HepG2 (cell line): ENCODE measurements around the gene OTOP2. TPM values are rescaled to one million over a fixed set of nuclear protein-coding genes. Genes with fewer than 3 reads are reported as not detected.

ENCODE experiments used
- AGO1 ChIP-seq: fragments of 200-400 bp; formaldehyde crosslinking; IDR thresholded peaks from 2 replicates; pipeline ENCODE4 v1.6.1; 2017; ENCODE audit warnings: mild to moderate bottlenecking, low read depth, low read length, moderate library complexity; ENCODE audit not compliant: poor library complexity, severe bottlenecking
- ASH2L ChIP-seq: fragments of 300-600, 200-600 bp; sonication (generic); IDR thresholded peaks from 2 replicates; pipeline ENCODE4 v1.7.0; 2017; ENCODE audit warnings: low read depth, mild to moderate bottlenecking, moderate library complexity, mixed read lengths, low read length; ENCODE audit not compliant: insufficient read length
- BHLHE40 ChIP-seq: IDR thresholded peaks from 2 replicates; pipeline ENCODE4 v1.6.1; 2011; ENCODE audit warnings: low read length, improper control_type of control experiment
- FOXA3 ChIP-seq: IDR thresholded peaks from 2 replicates; pipeline ENCODE4 v1.6.1; 2016; ENCODE audit warnings: missing genetic modification reagents, missing compliant biosample characterization
- HOXD1 ChIP-seq: sonication (generic); formaldehyde crosslinking; IDR thresholded peaks from 2 replicates; pipeline ENCODE4 v1.5.0; 2020; ENCODE audit warnings: missing genetic modification reagents
- NKX3-1 ChIP-seq: sonication (generic); formaldehyde crosslinking; IDR thresholded peaks from 2 replicates; pipeline ENCODE4 v1.5.0; 2020; ENCODE audit warnings: missing genetic modification reagents
- ZNF230 ChIP-seq: sonication (generic); formaldehyde crosslinking; IDR thresholded peaks from 2 replicates; pipeline ENCODE4 v1.4.0; 2020; ENCODE audit warnings: mild to moderate bottlenecking, missing genetic modification reagents
- ZNF484 ChIP-seq: sonication (generic); formaldehyde crosslinking; IDR thresholded peaks from 2 replicates; pipeline ENCODE4 v1.5.1; 2020; ENCODE audit warnings: mild to moderate bottlenecking, low read depth, missing genetic modification reagents, borderline replicate concordance
- ZNF564 ChIP-seq: sonication (generic); formaldehyde crosslinking; IDR thresholded peaks from 2 replicates; pipeline ENCODE4 v1.8.1; 2023; ENCODE audit warnings: mild to moderate bottlenecking, missing genetic modification reagents
- ZNF775 ChIP-seq: sonication (generic); formaldehyde crosslinking; IDR thresholded peaks from 2 replicates; pipeline ENCODE4 v1.4.0; 2020; ENCODE audit warnings: missing genetic modification reagents, mild to moderate bottlenecking, moderate library complexity, borderline replicate concordance
- ZSCAN21 ChIP-seq: sonication (generic); formaldehyde crosslinking; IDR thresholded peaks from 2 replicates; pipeline ENCODE4 v1.8.0; 2022; ENCODE audit warnings: mild to moderate bottlenecking, missing genetic modification reagents, moderate library complexity, borderline replicate concordance
- ZSCAN30 ChIP-seq: sonication (generic); formaldehyde crosslinking; IDR thresholded peaks from 2 replicates; pipeline ENCODE4 v1.5.0; 2020; ENCODE audit warnings: mild to moderate bottlenecking, missing genetic modification reagents
- polyA plus RNA-seq, 8 experiments: library from polyadenylated mRNA; depleted of rRNA in 3 of 8; stranded (reverse) in 7 of 8; unstranded in 1 of 8; fragments of >200 nt; fragmentation: Illumina TruSeq in 4 of 8; extraction: Trizol in 4 of 8; gene quantifications; 2 replicates each; pipeline versions ENCODE4 v1.2.1 to v1.2.3, GENCODE V29; 2011 to 2016; ENCODE audit warnings: low read depth in 4 of 8, missing spikeins in 1 of 8, mixed read lengths in 1 of 8; ENCODE audit not compliant: insufficient read depth in 1 of 8
- total RNA-seq, 5 experiments: library from RNA; depleted of rRNA; stranded (reverse); fragments of >200 nt; fragmentation: Illumina TruSeq; extraction: Trizol; gene quantifications; 2 replicates each; pipeline ENCODE4 v1.2.3, GENCODE V29; 2016; ENCODE audit warnings: low read depth in 1 of 5
- TF ChIP-seq, protein P1 (sequence below): sonication (generic); formaldehyde crosslinking; IDR thresholded peaks from 2 replicates; pipeline ENCODE4 v1.8.0; 2023; ENCODE audit warnings: mild to moderate bottlenecking, missing genetic modification reagents
- TF ChIP-seq, protein P2 (sequence below): sonication (generic); formaldehyde crosslinking; IDR thresholded peaks from 2 replicates; pipeline ENCODE4 v1.4.0; 2020; ENCODE audit warnings: missing genetic modification reagents
- TF ChIP-seq, protein P3 (sequence below): sonication (generic); formaldehyde crosslinking; IDR thresholded peaks from 2 replicates; pipeline ENCODE4 v1.4.0; 2020; ENCODE audit warnings: missing genetic modification reagents
- TF ChIP-seq, protein P4 (sequence below): sonication (generic); formaldehyde crosslinking; IDR thresholded peaks from 2 replicates; pipeline ENCODE4 v1.4.0; 2020; ENCODE audit warnings: missing genetic modification reagents

Gene OTOP2
- total and polyA plus RNA-seq, 2 of the 13 experiments (the other 11 are each of a cell fraction or from before 2014, with no cell fraction given), result not detected

DNA sequence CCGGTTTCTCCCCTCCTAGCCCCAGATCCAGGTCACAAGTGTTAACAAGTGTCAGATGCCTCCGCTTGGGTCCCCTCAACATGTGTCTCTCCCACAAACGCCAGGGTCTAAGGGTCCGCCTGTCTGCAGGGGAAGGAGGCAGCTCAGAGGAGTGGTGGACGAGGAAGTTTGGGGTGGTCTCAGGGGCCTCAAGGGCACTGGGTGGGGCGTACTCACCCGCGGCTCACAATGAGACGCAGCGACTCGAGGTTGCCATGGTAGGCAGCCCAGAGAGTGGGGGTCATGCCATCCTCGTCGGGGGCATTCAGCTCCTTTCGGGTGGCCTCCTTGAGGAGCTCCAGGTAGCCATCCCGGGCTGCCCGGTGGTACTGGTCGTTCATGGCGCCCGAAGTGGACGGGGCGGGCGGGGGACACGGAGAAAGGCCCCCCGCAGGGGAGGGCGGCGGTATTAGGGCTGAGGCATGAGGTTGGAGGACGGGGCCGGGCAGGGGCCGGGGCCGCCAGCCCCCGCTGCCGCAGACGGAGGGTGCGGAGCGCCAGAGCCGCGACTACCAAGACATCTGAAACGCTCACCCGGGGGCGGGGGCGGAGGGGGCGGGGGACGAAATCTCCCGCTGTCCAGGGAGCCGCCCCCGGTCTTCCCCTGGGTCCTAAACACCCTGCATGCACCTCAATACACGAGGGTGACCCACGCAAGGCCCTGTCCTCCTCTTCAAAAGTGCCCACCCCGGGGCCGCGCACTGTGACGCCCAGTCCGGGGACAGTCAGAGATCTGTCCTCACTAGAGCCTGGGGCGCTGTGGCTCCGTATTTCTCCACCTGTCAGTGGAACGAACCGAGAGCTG lies 1.2 kb upstream of the OTOP2 start, which contains the start of gene USH1G (continued):
- TF ChIP-seq, protein P1, sequence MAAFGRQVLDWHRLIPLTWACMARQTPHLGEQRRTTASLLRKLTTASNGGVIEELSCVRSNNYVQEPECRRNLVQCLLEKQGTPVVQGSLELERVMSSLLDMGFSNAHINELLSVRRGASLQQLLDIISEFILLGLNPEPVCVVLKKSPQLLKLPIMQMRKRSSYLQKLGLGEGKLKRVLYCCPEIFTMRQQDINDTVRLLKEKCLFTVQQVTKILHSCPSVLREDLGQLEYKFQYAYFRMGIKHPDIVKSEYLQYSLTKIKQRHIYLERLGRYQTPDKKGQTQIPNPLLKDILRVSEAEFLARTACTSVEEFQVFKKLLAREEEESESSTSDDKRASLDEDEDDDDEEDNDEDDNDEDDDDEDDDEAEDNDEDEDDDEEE (CRISPR knock-in tag), result no peak
- TF ChIP-seq HOXD1 (CRISPR knock-in tag), result peak; percentile 20; the same call in 1 of the 2 replicates
- TF ChIP-seq BHLHE40, result no peak
- TF ChIP-seq, protein P2, sequence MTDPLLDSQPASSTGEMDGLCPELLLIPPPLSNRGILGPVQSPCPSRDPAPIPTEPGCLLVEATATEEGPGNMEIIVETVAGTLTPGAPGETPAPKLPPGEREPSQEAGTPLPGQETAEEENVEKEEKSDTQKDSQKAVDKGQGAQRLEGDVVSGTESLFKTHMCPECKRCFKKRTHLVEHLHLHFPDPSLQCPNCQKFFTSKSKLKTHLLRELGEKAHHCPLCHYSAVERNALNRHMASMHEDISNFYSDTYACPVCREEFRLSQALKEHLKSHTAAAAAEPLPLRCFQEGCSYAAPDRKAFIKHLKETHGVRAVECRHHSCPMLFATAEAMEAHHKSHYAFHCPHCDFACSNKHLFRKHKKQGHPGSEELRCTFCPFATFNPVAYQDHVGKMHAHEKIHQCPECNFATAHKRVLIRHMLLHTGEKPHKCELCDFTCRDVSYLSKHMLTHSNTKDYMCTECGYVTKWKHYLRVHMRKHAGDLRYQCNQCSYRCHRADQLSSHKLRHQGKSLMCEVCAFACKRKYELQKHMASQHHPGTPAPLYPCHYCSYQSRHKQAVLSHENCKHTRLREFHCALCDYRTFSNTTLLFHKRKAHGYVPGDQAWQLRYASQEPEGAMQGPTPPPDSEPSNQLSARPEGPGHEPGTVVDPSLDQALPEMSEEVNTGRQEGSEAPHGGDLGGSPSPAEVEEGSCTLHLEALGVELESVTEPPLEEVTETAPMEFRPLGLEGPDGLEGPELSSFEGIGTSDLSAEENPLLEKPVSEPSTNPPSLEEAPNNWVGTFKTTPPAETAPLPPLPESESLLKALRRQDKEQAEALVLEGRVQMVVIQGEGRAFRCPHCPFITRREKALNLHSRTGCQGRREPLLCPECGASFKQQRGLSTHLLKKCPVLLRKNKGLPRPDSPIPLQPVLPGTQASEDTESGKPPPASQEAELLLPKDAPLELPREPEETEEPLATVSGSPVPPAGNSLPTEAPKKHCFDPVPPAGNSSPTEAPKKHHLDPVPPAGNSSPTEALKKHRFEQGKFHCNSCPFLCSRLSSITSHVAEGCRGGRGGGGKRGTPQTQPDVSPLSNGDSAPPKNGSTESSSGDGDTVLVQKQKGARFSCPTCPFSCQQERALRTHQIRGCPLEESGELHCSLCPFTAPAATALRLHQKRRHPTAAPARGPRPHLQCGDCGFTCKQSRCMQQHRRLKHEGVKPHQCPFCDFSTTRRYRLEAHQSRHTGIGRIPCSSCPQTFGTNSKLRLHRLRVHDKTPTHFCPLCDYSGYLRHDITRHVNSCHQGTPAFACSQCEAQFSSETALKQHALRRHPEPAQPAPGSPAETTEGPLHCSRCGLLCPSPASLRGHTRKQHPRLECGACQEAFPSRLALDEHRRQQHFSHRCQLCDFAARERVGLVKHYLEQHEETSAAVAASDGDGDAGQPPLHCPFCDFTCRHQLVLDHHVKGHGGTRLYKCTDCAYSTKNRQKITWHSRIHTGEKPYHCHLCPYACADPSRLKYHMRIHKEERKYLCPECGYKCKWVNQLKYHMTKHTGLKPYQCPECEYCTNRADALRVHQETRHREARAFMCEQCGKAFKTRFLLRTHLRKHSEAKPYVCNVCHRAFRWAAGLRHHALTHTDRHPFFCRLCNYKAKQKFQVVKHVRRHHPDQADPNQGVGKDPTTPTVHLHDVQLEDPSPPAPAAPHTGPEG (CRISPR knock-in tag), result no peak
- TF ChIP-seq, protein P3, sequence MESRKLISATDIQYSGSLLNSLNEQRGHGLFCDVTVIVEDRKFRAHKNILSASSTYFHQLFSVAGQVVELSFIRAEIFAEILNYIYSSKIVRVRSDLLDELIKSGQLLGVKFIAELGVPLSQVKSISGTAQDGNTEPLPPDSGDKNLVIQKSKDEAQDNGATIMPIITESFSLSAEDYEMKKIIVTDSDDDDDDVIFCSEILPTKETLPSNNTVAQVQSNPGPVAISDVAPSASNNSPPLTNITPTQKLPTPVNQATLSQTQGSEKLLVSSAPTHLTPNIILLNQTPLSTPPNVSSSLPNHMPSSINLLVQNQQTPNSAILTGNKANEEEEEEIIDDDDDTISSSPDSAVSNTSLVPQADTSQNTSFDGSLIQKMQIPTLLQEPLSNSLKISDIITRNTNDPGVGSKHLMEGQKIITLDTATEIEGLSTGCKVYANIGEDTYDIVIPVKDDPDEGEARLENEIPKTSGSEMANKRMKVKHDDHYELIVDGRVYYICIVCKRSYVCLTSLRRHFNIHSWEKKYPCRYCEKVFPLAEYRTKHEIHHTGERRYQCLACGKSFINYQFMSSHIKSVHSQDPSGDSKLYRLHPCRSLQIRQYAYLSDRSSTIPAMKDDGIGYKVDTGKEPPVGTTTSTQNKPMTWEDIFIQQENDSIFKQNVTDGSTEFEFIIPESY, result no peak
- TF ChIP-seq ZSCAN30, result 0 out of 2 replicates have a peak, but pooled peaks have one; percentile 24
- TF ChIP-seq, protein P4, sequence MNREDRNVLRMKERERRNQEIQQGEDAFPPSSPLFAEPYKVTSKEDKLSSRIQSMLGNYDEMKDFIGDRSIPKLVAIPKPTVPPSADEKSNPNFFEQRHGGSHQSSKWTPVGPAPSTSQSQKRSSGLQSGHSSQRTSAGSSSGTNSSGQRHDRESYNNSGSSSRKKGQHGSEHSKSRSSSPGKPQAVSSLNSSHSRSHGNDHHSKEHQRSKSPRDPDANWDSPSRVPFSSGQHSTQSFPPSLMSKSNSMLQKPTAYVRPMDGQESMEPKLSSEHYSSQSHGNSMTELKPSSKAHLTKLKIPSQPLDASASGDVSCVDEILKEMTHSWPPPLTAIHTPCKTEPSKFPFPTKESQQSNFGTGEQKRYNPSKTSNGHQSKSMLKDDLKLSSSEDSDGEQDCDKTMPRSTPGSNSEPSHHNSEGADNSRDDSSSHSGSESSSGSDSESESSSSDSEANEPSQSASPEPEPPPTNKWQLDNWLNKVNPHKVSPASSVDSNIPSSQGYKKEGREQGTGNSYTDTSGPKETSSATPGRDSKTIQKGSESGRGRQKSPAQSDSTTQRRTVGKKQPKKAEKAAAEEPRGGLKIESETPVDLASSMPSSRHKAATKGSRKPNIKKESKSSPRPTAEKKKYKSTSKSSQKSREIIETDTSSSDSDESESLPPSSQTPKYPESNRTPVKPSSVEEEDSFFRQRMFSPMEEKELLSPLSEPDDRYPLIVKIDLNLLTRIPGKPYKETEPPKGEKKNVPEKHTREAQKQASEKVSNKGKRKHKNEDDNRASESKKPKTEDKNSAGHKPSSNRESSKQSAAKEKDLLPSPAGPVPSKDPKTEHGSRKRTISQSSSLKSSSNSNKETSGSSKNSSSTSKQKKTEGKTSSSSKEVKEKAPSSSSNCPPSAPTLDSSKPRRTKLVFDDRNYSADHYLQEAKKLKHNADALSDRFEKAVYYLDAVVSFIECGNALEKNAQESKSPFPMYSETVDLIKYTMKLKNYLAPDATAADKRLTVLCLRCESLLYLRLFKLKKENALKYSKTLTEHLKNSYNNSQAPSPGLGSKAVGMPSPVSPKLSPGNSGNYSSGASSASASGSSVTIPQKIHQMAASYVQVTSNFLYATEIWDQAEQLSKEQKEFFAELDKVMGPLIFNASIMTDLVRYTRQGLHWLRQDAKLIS (CRISPR knock-in tag), result no peak
- TF ChIP-seq ZNF564 (CRISPR knock-in tag), result no peak
- no peak for TF ChIP-seq ZNF230 (CRISPR knock-in tag)
- TF ChIP-seq ZSCAN21 (CRISPR knock-in tag), result no peak
- TF ChIP-seq ZNF775, result no peak
- TF ChIP-seq ZNF484 (CRISPR knock-in tag), result no peak
- TF ChIP-seq AGO1, result no peak
- no peak for TF ChIP-seq FOXA3 (CRISPR knock-in tag)
- peak; percentile 20 for TF ChIP-seq ASH2L
- TF ChIP-seq NKX3-1 (CRISPR knock-in tag), result no peak
